ENCODE data around the gene DPY19L3. TPM values are rescaled to one million over a fixed set of nuclear protein-coding genes. Genes with fewer than 3 reads are reported as not detected.

DPY19L3 gene
- total and polyA plus RNA-seq, 2 of the 4 experiments (the other 2 are of a cell fraction) = 29.6 to 36.5 TPM

GRCh38 chr19:32363632-32364031 lies 41.9 kb upstream of the DPY19L3 start:
- Histone ChIP-seq H3K27me3 (ENCODE audit: control insufficient read depth, insufficient read depth, low read length) (no peaks in the 10 kb centered on the region), H3K18ac (ENCODE audit: low read depth, low read length) (no peak overlapping the region), H2AK9ac (replicated peaks; ENCODE audit: low read depth, low read length, poor library complexity) (no peak overlapping the region), H4K20me1 (ENCODE audit: insufficient read depth, low read length) (peaks cover 17% of the 10 kb centered on the region), H4K8ac (ENCODE audit: low read depth in 2 of 2, low read length in 2 of 2) (no peak overlapping the region), H3K36me3 (ENCODE audit: control insufficient read depth, insufficient read depth, low read length) (peaks cover 24% of the 10 kb centered on the region), H3K14ac (replicated peaks; ENCODE audit: low read depth, low read length) (no peak overlapping the region), H2BK20ac (ENCODE audit: low read depth, low read length) (no peak overlapping the region), H3K23ac (ENCODE audit: low read depth, low read length) (no peak overlapping the region), H3K79me1 (ENCODE audit: low read depth in 1 of 2, low read length in 2 of 2) (peaks cover 30 to 59% of the 10 kb centered on the region in 2 experiments), H2BK120ac (ENCODE audit: low read depth, low read length) (no peak overlapping the region), H3K56ac (ENCODE audit: extremely low read depth, insufficient read depth, low read length) (no peak overlapping the region), H3K27ac (ENCODE audit: insufficient read depth, low read length) (no peak overlapping the region), H2BK15ac (ENCODE audit: low read depth, low read length) (no peak overlapping the region), H2AFZ (replicated peaks; ENCODE audit: low read length, poor library complexity) (no peak overlapping the region), H3K4me2 (ENCODE audit: low read depth, low read length) (no peak overlapping the region), H3K9me3 (ENCODE audit: control insufficient read depth, insufficient read depth, low read length) (no peaks in the 10 kb centered on the region), H3K9ac (ENCODE audit: low read depth, low read length) (no peak overlapping the region), H4K91ac (ENCODE audit: insufficient read depth, low read depth, low read length) (no peak overlapping the region), H3K4me3 (ENCODE audit: insufficient read depth, low read depth, low read length) (no peak overlapping the region), H2BK5ac (ENCODE audit: low read depth, low read length, poor library complexity, severe bottlenecking) (no peak overlapping the region), H3K4ac (ENCODE audit: low read depth, low read length) (no peak overlapping the region), H4K5ac (ENCODE audit: low read depth, low read length) (no peak overlapping the region), H3K9me1 (ENCODE audit: insufficient read depth, low read length) (peaks cover 4% of the 10 kb centered on the region; the same call in 1 of the 2 replicates), H2AK5ac (ENCODE audit: low read depth, low read length) (no peak overlapping the region), H3K4me1 (ENCODE audit: control insufficient read depth, insufficient read depth, low read length) (peaks cover 5% of the 10 kb centered on the region; the same call in 1 of the 2 replicates)
- CTCF ChIA-PET = interaction anchor here (1.1 kb wide), 2 partner anchors 9 to 13 kb away, joined by 3 read pairs; no protein-coding TSS in a partner anchor
- POLR2A ChIA-PET (ENCODE audit: unreplicated experiment) = no interaction called here
- DNase-seq (no peak), ATAC-seq (ENCODE audit: low read depth) (no peak)
- dilution Hi-C loops (cut with HindIII; ENCODE audit: low sequenced_read_pairs, unreplicated experiment) (no loop called here), in situ Hi-C loops (cut with MboI; ENCODE audit: low sequenced_read_pairs) (loop anchor here (25.0 kb wide), 1 partner anchor 1026 kb away; the partner anchor contains the start of gene TSHZ3), intact Hi-C loops (cut with micrococcal nuclease) (no loop called here)
- WGBS, 2 experiments (ENCODE audit: extremely low coverage in 2 of 2, insufficient read length in 1 of 2) = no CpG with 5 or more reads among the region's 3 CpGs
- no TSS peak for BruUV-seq (replicated peaks)
- TF ChIP-seq RFX5 (IDR thresholded peaks at IDR 0.05; ENCODE audit: low read depth, low read length) (no peak), CHD1 (IDR thresholded peaks at IDR 0.05; ENCODE audit: low read depth, low read length) (no peak)

Measured in IMR-90 (cell line).